Fibroblast of lung (primary cell): Measurements from ENCODE around the gene TMEM92. TPM values are rescaled to one million over a fixed set of nuclear protein-coding genes. Genes with fewer than 3 reads are reported as not detected.

Source experiments
- DNase-seq, 2 donors: peaks; one replicate each; pipeline versions ENCODE4 v3.0.0 to v3.0.0-alpha.2; 2010; ENCODE audit warnings: low read depth in 2 of 2
- H2AFZ ChIP-seq: 2 replicates; pipeline ENCODE4 v1.5.1; 2012; ENCODE audit warnings: low read length, control low read depth, inconsistent platforms
- H3K27ac ChIP-seq: 2 replicates; pipeline ENCODE4 v1.5.1; 2011; ENCODE audit warnings: low read length, control low read depth; ENCODE audit not compliant: insufficient read depth
- H3K27me3 ChIP-seq: 2 replicates; pipeline ENCODE4 v1.5.1; 2011; ENCODE audit warnings: mild to moderate bottlenecking, low read length; ENCODE audit not compliant: control insufficient read depth, insufficient read depth
- H3K36me3 ChIP-seq: 2 replicates; pipeline ENCODE4 v1.5.1; 2011; ENCODE audit warnings: low read length; ENCODE audit not compliant: control insufficient read depth, insufficient read depth
- H3K4me1 ChIP-seq: 2 replicates; pipeline ENCODE4 v1.5.1; 2011; ENCODE audit warnings: low read length; ENCODE audit not compliant: control insufficient read depth, insufficient read depth; ENCODE audit errors: extremely low read depth
- H3K4me2 ChIP-seq: 2 replicates; pipeline ENCODE4 v1.5.1; 2011; ENCODE audit warnings: low read length, control low read depth; ENCODE audit not compliant: insufficient read depth; ENCODE audit errors: extremely low read depth
- H3K4me3 ChIP-seq, 4 experiments: fragments of 200-600 bp in 1 of 4; sonication (generic) in 1 of 4; replicated peaks in 1 of 4; 2 replicates each; pipeline ENCODE4 v1.5.1; 2011 to 2016; ENCODE audit warnings: low read length in 4 of 4, low read depth in 3 of 4, mild to moderate bottlenecking in 3 of 4, control low read depth in 2 of 4, inconsistent platforms in 1 of 4, mixed read lengths in 1 of 4; ENCODE audit not compliant: insufficient read depth in 1 of 4; ENCODE audit errors: control extremely low read depth in 1 of 4
- H3K79me2 ChIP-seq: 2 replicates; pipeline ENCODE4 v1.5.1; 2012; ENCODE audit warnings: mild to moderate bottlenecking, low read length, inconsistent platforms; ENCODE audit not compliant: control insufficient read depth, insufficient read depth
- H3K9ac ChIP-seq: 2 replicates; pipeline ENCODE4 v1.5.1; 2011; ENCODE audit warnings: mild to moderate bottlenecking, low read length, control low read depth; ENCODE audit not compliant: insufficient read depth
- H3K9me3 ChIP-seq: 2 replicates; pipeline ENCODE4 v1.5.1; 2012; ENCODE audit warnings: low read depth, low read length; ENCODE audit not compliant: control insufficient read depth, insufficient read depth
- H4K20me1 ChIP-seq: 2 replicates; pipeline ENCODE4 v1.5.1; 2011; ENCODE audit warnings: low read length; ENCODE audit not compliant: control insufficient read depth, insufficient read depth; ENCODE audit errors: extremely low read depth
- CTCF ChIP-seq, 2 donors: IDR thresholded peaks in 1 of 2; conservative IDR thresholded peaks in 1 of 2; 1 replicate in 1 of 2; 2 replicates in 1 of 2; pipeline ENCODE4 v1.5.1; 2011 to 2012; ENCODE audit warnings: low read length in 2 of 2, control low read depth in 1 of 2, inconsistent platforms in 1 of 2, low read depth in 1 of 2, mild to moderate bottlenecking in 1 of 2
- EZH2 ChIP-seq: IDR thresholded peaks from 2 replicates; pipeline ENCODE4 v1.5.1; 2012; ENCODE audit warnings: low read length, control low read depth, mild to moderate bottlenecking; ENCODE audit errors: missing control alignments
- polyA plus RNA-seq, 2 donors: library from polyadenylated mRNA; depleted of rRNA in 1 of 2; stranded (reverse) in 1 of 2; unstranded in 1 of 2; fragments of >200 nt; gene quantifications; 2 replicates each; pipeline ENCODE4 v1.2.1, GENCODE V29; 2011 to 2012; ENCODE audit warnings: missing spikeins in 1 of 2
- total RNA-seq: library from RNA; depleted of rRNA; stranded (reverse); fragments of >200 nt; gene quantifications from 2 replicates; pipeline ENCODE4 v1.2.1, GENCODE V29; 2014

The TMEM92 gene
- total and polyA plus RNA-seq, 2 donors (not counting 1 experiment from before 2014, with no cell fraction given), result under 0.01 to 0.05 TPM

- no peak overlapping the region for H3K4me2 ChIP-seq
- H3K27ac ChIP-seq, result no peak overlapping the region
- no peak for TF ChIP-seq EZH2
- TF ChIP-seq CTCF (conservative IDR thresholded peaks at IDR 0.05 in 1 of 2, IDR thresholded peaks at IDR 0.05 in 1 of 2; ENCODE audit: low read depth in 1 of 2, low read length in 2 of 2), result no peak
- no peak overlapping the region for H3K4me3 ChIP-seq
- no peak overlapping the region for H3K9ac ChIP-seq
- H3K79me2 ChIP-seq, result no peaks in the 10 kb centered on the region
- DNase-seq, result no peak
- no peak overlapping the region for H2AFZ ChIP-seq
- peaks cover 10% of the 10 kb centered on the region for H3K27me3 ChIP-seq
- H3K4me1 ChIP-seq, result no peaks in the 10 kb centered on the region
- H3K36me3 ChIP-seq, result no peaks in the 10 kb centered on the region
- no peaks in the 10 kb centered on the region for H4K20me1 ChIP-seq
- no peaks in the 10 kb centered on the region for H3K9me3 ChIP-seq
These were observed 42.9 kb downstream of the TMEM92 start for GRCh38 chr17:50317121-50317520.

- no peak overlapping the region for H2AFZ ChIP-seq
- H3K9ac ChIP-seq, result no peak overlapping the region
- H3K79me2 ChIP-seq, result no peaks in the 10 kb centered on the region
- H3K4me2 ChIP-seq, result no peak overlapping the region
- no peaks in the 10 kb centered on the region for H3K4me1 ChIP-seq
- no peaks in the 10 kb centered on the region for H3K9me3 ChIP-seq
- H3K27ac ChIP-seq, result no peak overlapping the region
- no peak overlapping the region for H3K4me3 ChIP-seq
- TF ChIP-seq CTCF (conservative IDR thresholded peaks at IDR 0.05 in 1 of 2, IDR thresholded peaks at IDR 0.05 in 1 of 2; ENCODE audit: low read depth in 1 of 2, low read length in 2 of 2) (no peak), EZH2 (no peak)
- no peaks in the 10 kb centered on the region for H4K20me1 ChIP-seq
- H3K36me3 ChIP-seq, result no peaks in the 10 kb centered on the region
- peaks cover 4% of the 10 kb centered on the region for H3K27me3 ChIP-seq
- DNase-seq, result peak in 1 of 2 donors; percentile 28
These were observed 44.4 kb downstream of the TMEM92 start for GRCh38 chr17:50318501-50319285.

GRCh38 chr17:50319306-50320004, 45.2 kb downstream of the TMEM92 start:
- DNase-seq, result no peak
- no peak overlapping the region for H3K4me3 ChIP-seq
- no peaks in the 10 kb centered on the region for H3K9me3 ChIP-seq
- TF ChIP-seq EZH2 (no peak), CTCF (conservative IDR thresholded peaks at IDR 0.05 in 1 of 2, IDR thresholded peaks at IDR 0.05 in 1 of 2; ENCODE audit: low read depth in 1 of 2, low read length in 2 of 2) (no peak)
- no peaks in the 10 kb centered on the region for H3K79me2 ChIP-seq
- H3K4me1 ChIP-seq, result no peaks in the 10 kb centered on the region
- H3K36me3 ChIP-seq, result no peaks in the 10 kb centered on the region
- peaks cover 4% of the 10 kb centered on the region for H3K27me3 ChIP-seq
- no peak overlapping the region for H2AFZ ChIP-seq
- H3K27ac ChIP-seq, result no peak overlapping the region
- H4K20me1 ChIP-seq, result no peaks in the 10 kb centered on the region
- H3K9ac ChIP-seq, result no peak overlapping the region
- no peak overlapping the region for H3K4me2 ChIP-seq
